ENCODE results near the gene HERPUD2.
"Not testable (repeated sequence)": the region's sequence is repeated elsewhere in the genome, so short reads cannot be mapped to it uniquely, and the experiment has no call there.

The HERPUD2 gene

DNA sequence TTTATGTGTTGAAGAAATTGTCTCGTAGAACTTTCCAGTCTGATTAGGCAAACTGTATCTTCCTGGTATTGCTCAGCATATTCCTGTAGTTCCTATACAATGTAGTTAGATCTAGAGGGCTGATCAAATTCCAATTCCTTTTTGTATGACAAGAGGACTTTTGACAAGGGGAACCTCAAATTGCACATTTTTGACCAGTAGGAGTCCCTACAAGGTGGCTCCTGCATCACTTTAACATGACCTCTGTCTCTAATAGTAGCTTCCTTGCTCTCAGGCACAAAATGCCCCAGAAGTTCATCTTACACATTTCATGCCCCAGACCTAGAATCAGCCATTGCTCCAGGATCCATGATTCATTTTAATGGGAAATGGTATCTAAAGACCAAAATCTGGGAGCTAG, 18.7 kb downstream of the HERPUD2 start:
- no peak for DNase-seq

DNA sequence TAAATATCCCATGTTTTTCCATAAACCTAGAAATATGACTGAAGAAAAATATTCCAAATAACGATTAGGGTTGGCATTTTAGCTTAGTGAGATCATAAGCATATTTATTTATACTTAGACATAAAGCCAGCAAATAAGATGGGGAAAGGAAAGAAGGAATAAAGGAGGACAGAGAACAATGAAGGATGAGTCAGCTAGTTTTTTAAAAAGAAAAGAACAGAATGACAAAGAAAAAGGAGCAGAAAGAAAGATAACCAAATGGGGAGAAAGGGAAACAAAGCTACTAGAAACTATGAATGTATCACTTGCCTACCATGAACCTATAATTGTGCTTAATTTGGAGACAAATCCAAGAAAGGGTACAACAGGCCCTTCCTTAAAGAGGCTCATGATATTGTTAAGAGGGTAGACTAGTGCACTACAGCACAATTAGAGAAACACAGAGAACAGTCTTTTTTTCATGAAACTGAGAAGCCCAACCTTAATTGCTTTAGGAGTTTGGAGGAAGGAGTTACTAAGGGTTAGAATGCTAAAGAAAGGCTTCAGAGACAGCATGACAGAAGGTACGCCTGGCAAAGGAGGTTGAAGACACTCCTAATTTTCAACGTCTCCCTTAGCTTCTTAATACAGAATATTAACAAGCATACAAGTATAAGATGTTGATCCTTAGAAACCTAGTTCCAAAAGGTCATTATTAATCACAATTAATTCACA, 23.9 kb downstream of the HERPUD2 start:
- DNase-seq: no peak

- not testable (repeated sequence) for DNase-seq
Observed at GRCh38 chr7:35660411-35660810, 34.5 kb downstream of the HERPUD2 start.

DNA sequence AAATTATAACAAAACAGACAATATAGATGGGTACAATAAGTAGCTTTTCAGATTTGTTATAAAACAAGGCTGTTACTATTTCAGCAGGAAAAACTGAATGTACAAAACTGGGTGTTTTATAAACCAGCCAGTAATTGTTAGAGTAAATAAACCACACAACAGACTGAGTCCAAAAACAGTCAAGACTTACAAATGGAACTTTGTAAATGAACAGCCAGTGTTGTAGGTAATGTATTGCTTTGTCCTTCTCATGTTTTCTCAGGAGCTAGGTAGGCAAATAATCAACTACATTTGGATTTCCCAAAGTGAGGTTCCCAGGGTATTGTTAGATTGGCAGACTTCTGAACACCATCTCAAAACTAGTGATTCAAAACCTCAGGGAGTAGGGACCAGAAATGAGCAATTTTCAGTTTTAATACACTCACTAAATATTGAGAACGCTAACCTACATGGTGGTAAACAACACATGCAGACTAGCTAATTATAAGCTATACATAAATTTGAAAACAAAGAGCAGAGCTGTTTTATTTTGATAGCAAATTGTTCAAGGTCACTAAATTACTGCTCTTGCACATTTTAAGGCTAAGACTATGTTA, 36.2 kb downstream of the HERPUD2 start:
- DNase-seq: no peak

DNA sequence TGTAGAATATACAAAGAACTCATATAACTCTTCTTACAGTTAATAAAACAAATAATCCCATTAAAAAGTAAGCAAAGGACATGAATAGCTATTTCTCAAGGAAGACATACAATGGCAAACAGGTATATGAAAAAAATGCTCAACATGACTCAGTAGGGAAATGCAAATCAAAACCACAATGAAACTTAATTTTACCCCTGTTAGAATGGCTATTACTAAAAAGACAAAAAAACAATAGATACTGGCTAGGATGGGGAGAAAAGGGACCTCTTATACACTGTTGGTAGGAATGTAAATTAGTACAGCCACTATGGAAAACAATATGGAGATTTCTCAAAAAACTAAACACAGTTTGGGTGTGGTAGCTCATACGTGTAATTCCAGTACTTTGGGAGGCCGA, 37.8 kb downstream of the HERPUD2 start:
- no peak for DNase-seq

DNA sequence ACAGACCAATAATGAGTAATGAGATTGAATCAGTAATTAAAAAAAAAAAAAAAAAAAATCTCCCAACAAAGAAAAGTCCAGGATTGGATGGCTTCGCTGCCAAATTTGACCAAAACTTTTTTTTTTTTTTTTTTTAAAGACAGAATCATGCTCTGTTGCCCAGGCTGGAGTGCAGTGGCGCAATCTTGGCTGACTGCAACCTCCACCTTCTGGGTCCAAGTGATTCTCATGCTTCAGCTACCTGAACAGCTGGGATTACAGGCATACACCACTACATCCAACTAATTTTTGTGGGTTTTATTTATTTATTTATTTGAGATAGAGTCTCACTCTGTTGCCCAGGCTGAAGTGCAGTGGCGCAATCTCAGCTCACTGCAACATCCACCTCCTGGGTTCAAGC, 40.4 kb downstream of the HERPUD2 start:
- not testable (repeated sequence) for DNase-seq

DNA sequence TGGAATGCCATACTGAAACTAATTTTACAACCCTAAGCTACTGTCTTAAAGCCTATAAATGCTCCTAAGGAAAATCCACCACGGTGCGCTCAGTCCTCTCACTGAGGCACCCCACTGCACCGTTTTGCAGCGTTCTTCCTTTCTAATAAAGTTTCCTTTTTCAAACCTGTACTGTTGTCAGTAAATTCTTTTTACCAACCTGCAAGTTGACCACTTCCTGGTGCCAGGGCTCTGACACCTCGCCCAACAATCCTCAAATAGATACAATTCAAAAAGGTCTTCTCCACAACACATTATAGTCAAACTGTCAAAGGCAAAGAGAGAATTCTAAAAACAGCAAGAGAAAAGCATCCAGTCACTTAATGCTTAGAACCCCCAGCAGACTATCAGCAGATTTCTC, 42.8 kb downstream of the HERPUD2 start:
- no peak for DNase-seq

- no peak for DNase-seq
Observed at GRCh38 chr7:35650751-35651150, 44.2 kb downstream of the HERPUD2 start.

- DNase-seq: no peak
Observed at GRCh38 chr7:35649711-35650110, 45.2 kb downstream of the HERPUD2 start.

DNA sequence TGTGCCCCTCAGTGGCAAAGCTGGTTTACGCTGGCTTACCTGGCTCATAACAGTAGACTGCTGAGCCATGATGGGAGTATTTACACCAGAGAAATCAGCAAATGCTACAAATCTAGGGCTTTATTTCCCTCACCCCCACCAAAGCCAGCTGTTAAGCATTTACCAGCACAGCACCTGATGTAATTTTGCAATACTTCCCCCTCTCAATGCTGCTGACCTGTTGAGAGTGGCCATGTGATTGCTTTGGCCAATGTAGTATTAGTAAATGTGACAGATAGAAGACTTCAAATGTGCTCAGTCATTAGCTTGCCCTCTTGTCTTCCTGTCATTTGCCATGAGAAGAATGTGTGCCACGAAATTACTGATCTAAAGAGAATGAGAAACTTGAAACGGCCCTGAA, 46.6 kb downstream of the HERPUD2 start:
- DNase-seq: no peak

- no peak for DNase-seq
Observed at GRCh38 chr7:35647171-35647574, 47.8 kb downstream of the HERPUD2 start.

DNA sequence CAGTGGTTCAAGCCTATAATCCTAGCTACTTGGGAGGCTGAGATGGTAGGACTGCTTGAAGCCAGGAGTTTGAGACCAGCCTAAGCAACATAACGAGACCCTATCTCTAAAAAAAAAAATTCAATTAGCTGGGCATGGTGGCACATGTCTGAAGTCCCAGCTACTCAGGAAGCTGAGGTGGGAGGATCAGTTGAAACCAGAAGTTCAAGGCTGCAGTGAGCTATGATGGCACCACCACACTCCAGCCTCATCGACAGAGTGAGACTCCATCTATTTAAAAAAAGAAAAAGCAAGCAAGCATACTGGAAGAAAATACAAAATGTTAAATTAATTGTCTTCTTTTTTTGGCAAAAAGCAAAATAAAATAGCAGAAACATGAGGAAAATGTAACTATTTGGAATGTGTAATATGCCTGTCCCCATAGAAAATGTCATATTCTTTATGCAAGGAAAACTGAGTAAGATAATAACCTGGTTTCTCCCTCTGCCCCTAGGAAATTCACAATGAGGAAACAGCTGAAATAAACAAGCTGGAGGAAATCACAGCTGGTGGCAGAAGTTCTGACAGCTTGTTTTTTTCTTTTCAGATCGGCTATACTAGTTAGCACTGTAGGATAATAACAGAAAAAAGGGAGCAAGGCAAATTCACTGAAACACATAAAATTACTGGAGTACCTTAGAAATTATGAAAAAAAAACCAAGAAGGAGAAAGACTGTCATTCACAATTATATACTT, 48.5 kb downstream of the HERPUD2 start:
- no peak for DNase-seq

GRCh38 chr7:35645691-35646090, 49.2 kb downstream of the HERPUD2 start:
- no peak for DNase-seq

- DNase-seq: no peak
Observed at GRCh38 chr7:35630024-35630972, 64.6 kb downstream of the HERPUD2 start.

DNA sequence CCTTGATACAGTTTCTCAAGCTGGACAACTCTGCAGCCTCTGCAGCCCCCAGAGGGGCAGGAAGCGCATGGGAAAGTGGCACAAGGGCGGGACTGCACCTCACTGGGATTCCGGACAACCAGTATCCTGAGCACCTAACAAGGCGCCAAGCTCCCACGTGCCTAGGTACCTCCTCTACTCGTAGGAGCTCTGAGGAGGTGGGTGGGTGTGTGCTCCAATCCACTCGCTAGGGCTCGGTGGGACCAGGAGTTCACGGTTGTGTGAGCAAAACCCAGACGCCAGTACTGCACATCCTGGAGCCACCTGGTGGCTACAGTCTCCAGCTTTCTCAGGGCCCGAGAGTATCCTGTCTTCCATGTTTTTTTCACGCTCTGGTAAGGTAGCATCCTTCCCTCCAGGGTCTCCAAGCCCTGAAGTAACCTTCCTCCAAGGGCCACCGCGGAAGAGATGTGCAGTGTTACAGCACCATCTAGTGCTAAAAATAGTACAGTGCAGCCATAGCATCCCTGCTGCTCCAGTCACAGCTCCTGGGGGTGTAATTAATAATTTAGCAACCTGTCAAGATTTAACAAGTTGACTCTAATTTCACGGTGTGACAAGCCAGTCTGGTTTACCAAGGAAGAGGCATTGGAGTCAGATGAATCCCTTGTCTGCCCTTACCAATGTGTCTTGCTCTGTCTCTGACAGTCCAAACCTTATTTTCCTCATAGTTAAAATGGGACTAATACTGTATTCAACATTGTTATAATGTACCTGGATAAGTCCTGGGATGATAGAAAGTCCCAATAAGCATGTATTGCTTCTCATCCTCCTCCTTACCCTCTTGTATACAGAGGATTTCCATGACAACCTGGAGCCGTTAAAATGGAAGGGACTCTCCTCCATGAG, 70.4 kb downstream of the HERPUD2 start:
- DNase-seq: peak; percentile 14 to 22

GRCh38 chr7:35623381-35623780, 71.6 kb downstream of the HERPUD2 start:
- no peak for DNase-seq

DNA sequence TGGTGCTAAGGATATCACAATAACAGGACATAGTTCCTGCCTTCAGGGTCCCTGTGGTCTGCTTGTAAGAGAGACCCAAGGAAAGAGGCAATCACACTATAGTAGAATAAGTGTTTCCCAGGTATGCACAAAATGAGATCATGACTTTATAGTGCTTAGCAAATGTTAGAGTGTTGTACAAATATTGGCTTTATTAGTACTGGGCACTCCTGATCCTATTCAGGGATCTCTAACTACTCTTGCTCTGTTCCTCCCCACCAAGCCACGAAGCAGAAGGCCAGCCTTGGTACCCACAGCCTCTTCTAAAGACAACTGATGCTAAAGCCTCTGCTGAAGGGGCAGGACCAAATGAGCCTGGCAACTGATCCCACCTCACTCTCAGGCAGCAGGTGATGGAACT, 75.1 kb downstream of the HERPUD2 start:
- no peak for DNase-seq

- no peak for DNase-seq
Observed at GRCh38 chr7:35617041-35617440, 77.9 kb downstream of the HERPUD2 start.

DNA sequence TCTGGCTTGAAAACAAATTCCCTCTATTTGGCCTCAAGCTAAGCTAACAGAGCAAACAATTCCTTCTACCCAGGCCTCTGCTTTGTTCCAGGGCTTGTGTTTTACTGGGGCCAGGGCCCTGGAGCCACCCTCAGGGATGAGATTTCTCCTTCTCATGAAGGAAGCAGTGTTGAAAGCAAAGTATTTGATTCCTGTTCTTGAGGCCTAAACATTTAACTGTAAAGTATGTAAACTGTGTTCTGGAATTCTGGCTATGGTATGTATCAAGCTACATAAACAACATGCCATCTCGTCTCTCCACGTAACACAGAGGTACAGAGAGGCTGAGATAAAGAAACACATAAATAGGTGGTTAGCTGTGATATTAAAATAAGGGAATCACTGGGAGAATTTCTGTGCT, 81.8 kb downstream of the HERPUD2 start:
- DNase-seq: no peak

DNA sequence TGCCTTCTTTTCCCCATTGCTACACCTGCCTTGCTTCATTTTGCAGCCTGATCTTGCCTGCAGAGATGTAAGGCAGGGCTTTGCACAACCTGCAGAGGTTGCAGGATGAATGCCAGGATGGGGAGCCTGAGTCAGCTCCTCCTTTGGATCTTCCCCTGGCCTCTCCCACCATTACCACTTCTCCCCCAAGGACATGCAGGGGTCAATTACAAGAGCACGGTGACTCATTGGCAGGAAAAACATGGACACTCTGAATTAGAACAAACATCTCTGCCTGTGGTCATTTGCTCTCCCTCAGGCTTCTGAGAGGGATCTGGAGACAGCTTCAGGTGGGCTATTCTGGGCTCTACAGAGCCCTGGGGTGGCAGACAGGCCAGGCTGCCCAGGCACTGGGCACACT, 89.2 kb downstream of the HERPUD2 start:
- DNase-seq: no peak

DNA sequence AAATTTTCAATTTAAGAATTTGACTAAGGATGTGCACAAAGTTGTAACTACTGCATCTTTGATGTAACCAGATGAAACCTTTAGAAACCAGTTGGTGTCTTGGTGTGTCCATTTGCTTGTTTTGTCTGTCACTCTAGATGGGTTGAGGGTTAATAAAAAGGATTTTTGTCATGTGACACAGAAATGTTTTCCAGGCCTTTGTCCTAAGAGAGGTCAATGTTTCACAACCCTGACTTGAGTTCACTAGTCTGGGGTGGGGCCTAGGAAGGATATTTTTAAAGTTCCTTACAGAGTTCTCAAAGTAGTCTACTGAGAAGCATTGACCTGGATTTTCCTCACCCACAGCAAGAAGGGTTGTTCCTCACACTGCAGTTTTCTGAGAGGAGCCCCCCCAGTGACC, 90.3 kb downstream of the HERPUD2 start:
- no peak for DNase-seq

GRCh38 chr7:35599645-35600044, 95.3 kb downstream of the HERPUD2 start:
- no peak for DNase-seq
